Brain microvascular endothelial cell (primary cell): ENCODE measurements around the gene PCK2.
A peak's percentile ranks its signal among the peaks of the same experiment; 100 is the strongest.

Experiments
- DNase-seq: peaks from one replicate; pipeline ENCODE4 v3.0.0-alpha.2; 2020
- H3K27ac ChIP-seq: fragments of 250-450 bp; sonication (Bioruptor Pico); 2 replicates; pipeline ENCODE4 v1.5.1; 2020; ENCODE audit warnings: mild to moderate bottlenecking, moderate library complexity
- H3K27me3 ChIP-seq: fragments of 250-450 bp; sonication (Bioruptor Pico); replicated peaks from 2 replicates; pipeline ENCODE4 v1.5.1; 2020; ENCODE audit warnings: mild to moderate bottlenecking
- H3K36me3 ChIP-seq: fragments of 250-450 bp; sonication (Bioruptor Pico); replicated peaks from 2 replicates; pipeline ENCODE4 v1.5.1; 2020; ENCODE audit warnings: mild to moderate bottlenecking
- H3K4me3 ChIP-seq: 2 replicates; pipeline ENCODE4 v1.5.1; 2011; ENCODE audit warnings: low read depth, mild to moderate bottlenecking, control low read depth, low read length, moderate library complexity
- CTCF ChIP-seq: IDR thresholded peaks from 2 replicates; pipeline ENCODE4 v1.5.1; 2011; ENCODE audit warnings: low read depth, mild to moderate bottlenecking, moderate library complexity, low read length, control low read depth, inconsistent platforms; ENCODE audit errors: missing control alignments
- in situ Hi-C: cut with HindIII; loops from 2 replicates; pipeline ENCODE4 v1.10.0; 2017; ENCODE audit warnings: low sequenced_read_pairs, low pct_ligation_motif_present

Gene PCK2

GRCh38 chr14:24106672-24107271, 12.7 kb downstream of the PCK2 start:
- no peak for DNase-seq
- Histone ChIP-seq H3K27me3 (no peaks in the 10 kb centered on the region), H3K27ac (no peak overlapping the region), H3K36me3 (no peaks in the 10 kb centered on the region), H3K4me3 (no peak overlapping the region)
- TF ChIP-seq CTCF, result no peak
- in situ Hi-C loops, result no loop called here

GRCh38 chr14:24108336-24108874, 14.3 kb downstream of the PCK2 start:
- Histone ChIP-seq H3K36me3 (no peaks in the 10 kb centered on the region), H3K27ac (no peak overlapping the region), H3K4me3 (no peak overlapping the region), H3K27me3 (no peaks in the 10 kb centered on the region)
- in situ Hi-C loops, result no loop called here
- no peak for DNase-seq
- no peak for TF ChIP-seq CTCF

GRCh38 chr14:24110060-24110459, 15.9 kb downstream of the PCK2 start:
- DNase-seq, result no peak
- in situ Hi-C loops, result no loop called here
- Histone ChIP-seq H3K36me3 (no peaks in the 10 kb centered on the region), H3K27me3 (no peaks in the 10 kb centered on the region), H3K4me3 (no peak overlapping the region), H3K27ac (no peak overlapping the region)
- no peak for TF ChIP-seq CTCF

- in situ Hi-C loops, result no loop called here
- no peaks in the 10 kb centered on the region for H3K27me3 ChIP-seq
- H3K36me3 ChIP-seq, result no peaks in the 10 kb centered on the region
- TF ChIP-seq CTCF, result no peak
- DNase-seq, result no peak
- no peak overlapping the region for H3K27ac ChIP-seq
- H3K4me3 ChIP-seq, result no peak overlapping the region
Observed at GRCh38 chr14:24110523-24110922, 16.4 kb downstream of the PCK2 start.

GRCh38 chr14:24113379-24113800, 19.3 kb downstream of the PCK2 start:
- no peak for DNase-seq
- H3K27me3 ChIP-seq, result no peaks in the 10 kb centered on the region
- H3K36me3 ChIP-seq, result no peaks in the 10 kb centered on the region
- TF ChIP-seq CTCF, result no peak
- in situ Hi-C loops, result no loop called here
- H3K27ac ChIP-seq, result peak overlapping the region; percentile 95
- H3K4me3 ChIP-seq, result peak overlapping the region; percentile 63
